NCI-H345 treated with DMSO at 0.1 percent for 48 hours (cell line): ENCODE data around the gene CYP4F22.
"Not testable (repeated sequence)": the region's sequence is repeated elsewhere in the genome, so short reads cannot be mapped to it uniquely, and the experiment has no call there.

Source experiments
- DNase-seq: peaks from one replicate; lab custom pipeline; 2025; ENCODE audit not compliant: unreplicated experiment; lab: John Stamatoyannopoulos, UW

Gene CYP4F22

DNA sequence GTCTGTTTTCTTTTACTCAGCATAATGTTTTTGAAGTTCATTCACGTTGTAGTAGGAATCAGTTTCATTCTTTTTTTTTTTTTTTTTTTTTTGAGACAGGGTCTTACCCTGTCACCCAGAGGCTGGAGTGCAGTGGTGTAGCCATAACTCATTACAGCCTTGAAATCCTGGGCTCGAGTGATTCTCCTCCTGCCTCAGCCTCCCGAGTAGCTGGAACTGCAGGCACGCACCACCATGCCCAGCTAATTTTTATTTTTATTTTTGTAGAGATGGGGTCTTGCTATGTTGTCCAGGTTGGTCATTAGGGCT is 25.2 kb downstream of the CYP4F22 start:
- DNase-seq, result not testable (repeated sequence)

DNA sequence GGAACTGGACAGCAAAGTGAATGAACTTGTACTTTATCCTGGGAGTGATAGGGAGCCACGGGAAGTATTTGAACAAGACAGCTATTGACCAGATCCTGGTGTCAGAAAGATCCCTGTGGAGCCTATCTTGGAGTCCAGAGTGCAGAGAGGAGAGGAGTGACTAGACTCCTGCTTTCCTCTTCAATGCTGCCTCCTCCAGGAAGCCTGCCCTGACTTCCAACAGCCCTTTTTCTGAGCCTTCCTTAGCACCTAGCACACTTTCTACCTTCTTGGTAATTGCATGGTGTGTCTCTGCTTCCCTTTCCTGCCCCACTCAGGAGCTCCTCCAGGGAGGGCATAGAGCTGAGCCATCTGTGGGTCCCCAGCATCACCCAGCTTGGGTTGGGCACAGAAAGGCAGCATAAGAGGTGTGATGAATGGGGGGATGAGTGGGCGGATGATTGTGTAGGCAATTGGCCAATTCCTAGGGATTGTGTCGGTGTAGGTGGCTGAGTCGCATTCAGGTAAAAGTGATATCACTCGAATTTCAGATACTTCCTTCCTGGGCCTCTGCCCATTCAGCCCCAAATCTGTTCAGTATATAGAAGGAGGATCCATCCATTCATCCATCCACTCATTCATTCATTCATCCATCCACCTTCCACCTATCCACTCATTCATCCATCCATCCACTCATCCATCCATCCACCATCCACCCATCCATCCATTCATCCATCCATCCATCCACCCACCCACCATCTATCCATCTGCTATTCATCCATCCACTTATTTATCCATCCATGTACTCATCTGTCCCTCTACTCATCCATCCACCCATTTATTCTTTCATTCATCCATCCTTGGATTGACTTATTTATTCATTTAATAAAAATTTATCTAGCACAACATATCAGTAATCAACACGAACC is 26.9 kb downstream of the CYP4F22 start:
- no peak for DNase-seq

DNA sequence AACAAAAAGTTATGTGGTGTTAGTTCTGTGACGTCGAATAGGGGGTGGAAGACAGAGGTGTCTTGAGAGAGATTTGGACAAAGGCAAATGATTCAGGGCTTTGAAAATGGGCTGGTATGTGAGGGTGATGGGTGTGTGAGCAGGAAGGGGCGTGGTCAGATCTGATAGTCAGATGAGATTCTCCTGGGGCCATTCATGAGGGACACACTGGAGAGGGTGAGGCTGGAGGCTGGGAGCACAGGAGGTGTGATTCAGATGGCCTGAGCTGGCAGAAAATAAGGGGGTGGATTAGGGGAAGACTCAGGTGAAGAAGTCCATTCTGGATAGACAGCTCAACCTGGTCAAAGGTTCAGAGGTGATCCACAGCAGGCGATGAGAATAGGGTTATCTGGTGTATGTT is 28.0 kb downstream of the CYP4F22 start:
- DNase-seq, result no peak

DNA sequence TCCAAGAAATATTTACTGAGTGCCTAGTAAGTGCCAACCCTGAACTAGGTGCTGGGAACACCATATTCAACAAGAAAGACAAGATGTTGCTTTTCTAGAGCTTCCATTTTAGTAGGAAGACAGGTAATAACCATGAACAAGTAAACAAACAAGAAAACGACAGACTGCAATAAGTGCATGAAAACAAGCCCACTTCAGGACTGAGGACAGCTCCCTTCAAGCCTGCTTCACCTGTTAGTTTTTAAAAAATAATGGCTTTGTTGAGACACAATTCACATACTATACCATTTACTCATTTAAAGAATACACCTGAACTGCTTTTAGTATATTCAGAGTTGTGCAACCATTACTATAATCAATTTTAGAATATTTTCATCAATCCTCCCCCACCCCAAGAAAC is 30.4 kb downstream of the CYP4F22 start:
- DNase-seq, result no peak

DNA sequence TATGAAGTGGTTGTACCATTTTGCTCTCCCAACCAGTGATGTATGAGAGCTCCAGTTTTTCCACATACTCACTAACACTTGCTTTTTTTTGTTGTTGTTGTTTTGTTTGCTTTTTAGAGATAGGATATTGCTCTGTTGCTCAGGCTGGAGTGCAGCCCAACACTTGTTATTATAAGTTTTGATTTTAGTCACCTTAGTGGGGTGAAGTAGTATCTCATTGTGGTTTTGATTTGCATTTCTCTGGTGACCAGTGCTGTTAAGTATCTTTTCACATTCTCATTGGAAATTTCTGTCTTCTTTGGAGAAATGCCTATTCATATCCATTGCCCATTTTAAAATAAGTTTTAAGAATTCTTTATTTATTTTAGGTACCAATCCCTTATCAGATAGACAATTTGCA is 31.3 kb downstream of the CYP4F22 start:
- no peak for DNase-seq

DNA sequence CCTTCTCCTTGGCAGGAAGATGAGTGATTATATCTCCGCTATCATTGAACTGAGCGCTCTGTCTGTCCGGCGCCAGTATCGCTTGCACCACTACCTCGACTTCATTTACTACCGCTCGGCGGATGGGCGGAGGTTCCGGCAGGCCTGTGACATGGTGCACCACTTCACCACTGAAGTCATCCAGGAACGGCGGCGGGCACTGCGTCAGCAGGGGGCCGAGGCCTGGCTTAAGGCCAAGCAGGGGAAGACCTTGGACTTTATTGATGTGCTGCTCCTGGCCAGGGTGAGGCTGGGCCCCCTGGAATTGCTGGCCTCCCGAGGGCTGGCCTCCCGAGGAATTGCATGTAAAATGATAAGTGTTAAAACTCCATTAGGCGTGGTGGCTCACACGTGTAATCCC is 32.1 kb downstream of the CYP4F22 start:
- no peak for DNase-seq

DNA sequence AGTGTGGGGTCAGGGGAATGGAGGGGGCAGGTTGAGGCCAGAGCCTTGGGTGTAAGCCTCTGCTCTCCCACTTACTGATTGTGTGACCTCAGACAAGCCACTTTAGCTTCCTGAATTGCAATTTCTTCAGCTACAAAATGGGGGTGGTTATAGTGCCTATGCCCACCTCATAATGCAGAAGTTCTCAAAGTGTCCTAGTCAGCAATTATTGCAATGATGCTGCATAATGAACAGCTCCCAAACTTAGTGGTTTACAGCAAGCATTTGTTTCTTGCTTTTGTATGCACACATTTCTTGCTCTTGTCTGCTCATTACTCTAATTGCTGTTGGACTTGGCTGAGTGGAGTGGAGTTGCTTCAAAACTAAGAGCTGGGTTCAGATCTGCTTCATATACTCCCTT is 36.0 kb downstream of the CYP4F22 start:
- DNase-seq, result no peak

DNA sequence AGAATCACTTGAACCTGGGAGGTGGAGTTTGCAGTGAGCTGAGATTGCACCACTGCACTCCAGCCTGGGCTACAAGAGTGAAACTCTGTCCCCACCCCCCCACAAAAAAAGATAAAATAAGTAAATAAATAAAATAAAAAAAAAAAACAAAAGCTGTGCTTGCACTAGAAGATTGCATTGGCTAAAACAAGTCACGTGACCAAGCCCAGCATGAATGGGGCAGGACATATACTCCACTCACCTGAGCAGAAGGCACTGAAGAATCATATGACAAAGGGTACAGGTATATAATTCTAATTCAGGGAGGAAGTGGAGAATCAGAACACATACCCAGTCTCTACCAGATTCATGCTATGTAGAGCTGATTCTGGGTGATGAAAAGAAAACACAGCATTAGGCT is 36.6 kb downstream of the CYP4F22 start:
- no peak for DNase-seq

DNA sequence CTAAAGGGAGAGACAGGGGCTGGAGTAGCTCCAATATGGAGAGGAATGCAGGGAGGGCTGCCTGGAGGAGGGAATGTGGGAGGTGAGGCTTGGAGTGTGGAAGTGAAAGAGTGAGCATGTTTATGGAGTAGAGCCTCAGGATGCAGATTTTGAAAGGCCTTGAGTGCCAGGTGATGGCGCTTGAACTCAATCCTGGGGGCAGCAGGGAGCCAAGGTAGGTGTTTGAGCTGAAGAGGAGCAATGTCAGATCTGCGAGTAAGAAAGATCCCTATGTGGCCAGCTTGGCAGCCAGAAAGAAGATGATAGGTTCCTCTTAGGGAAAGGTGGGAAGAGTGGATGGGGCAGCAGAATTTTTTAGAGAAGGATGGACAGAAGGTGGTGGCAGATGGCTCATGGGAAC is 40.3 kb downstream of the CYP4F22 start:
- no peak for DNase-seq

DNA sequence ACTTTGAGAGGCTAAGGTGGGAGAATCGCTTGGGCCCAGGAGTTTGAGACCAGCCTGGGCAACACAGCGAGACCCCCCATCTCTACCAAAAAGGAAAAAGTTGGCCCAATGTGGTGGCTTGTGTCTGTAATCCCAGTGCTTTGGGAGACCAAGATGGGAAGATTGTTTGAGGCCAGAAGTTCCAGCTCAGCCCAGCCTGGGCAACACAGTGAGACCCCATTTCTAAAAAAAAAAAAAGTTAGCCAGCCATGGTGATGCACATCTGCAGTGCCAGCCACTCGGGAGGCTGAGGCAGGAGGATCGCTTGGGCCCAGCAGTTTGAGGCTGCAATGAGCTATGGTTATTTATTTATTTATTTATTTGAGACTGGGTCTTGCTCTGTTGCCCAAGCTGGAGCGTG is 41.3 kb downstream of the CYP4F22 start:
- DNase-seq, result no peak

DNA sequence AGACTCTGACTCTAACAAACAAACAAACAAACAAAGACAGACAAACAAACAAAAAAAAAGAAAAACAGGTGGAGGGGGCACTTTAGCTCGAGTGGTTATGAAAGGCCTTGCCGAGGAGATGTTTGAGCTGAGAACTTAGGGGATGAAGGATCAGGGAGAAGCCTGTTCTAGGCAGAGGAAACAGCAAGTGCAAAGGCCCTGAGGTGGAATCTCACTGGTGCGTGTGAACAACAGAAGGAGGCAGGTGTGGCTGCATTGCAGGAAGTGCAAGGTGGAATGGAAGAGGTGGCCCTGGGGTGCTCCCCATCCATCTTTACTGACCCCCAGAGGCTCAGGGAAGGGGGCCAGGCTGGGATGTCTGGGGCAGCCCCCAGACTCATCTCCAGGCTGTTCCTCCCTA is 41.9 kb downstream of the CYP4F22 start:
- no peak for DNase-seq

DNA sequence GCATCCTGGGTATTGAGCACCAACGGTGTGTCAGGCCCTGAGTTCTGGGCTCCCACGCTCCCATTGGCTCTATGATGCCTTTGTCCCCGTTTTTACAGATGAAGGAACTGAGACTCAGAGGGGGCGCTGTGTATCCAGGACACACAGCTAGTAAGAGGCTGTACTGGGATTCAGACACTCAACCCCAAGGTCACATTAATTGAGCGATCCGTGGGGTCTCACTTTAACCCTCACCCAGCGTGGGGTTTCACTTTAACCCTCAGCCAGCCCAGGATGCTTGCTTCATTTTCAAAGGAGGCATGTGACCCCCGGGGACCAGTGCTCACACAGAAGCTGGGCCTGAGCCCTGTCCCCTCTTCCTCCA is 42.6 kb downstream of the CYP4F22 start:
- no peak for DNase-seq

DNA sequence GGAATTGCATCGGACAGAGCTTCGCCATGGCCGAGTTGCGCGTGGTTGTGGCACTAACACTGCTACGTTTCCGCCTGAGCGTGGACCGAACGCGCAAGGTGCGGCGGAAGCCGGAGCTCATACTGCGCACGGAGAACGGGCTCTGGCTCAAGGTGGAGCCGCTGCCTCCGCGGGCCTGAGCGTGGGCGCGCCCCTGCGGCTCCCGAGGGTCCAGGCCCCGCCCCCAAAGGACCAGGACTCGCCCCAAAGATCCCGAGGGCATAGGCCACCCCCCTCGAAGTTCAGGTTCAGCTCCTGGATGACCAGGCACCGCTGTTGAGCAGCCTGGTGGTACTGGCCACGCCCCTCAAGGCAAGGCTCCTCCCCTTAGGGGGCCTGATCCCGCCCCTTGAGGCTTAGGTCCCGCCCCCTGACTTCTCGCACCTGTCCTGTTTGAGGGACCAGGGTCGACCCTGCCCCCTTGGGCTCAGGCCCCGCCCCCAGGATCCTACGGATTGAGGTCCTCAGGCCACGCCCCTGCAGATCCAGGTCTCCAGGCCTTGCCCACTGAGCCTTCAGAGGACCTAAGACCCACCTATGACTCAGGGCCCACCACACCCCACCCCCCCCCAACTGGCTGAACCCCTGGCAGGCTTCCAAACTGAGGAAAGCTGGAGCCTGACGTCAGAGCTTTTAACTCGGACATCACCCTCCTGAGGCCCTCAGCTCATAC is 43.1 kb downstream of the CYP4F22 start:
- DNase-seq, result no peak

DNA sequence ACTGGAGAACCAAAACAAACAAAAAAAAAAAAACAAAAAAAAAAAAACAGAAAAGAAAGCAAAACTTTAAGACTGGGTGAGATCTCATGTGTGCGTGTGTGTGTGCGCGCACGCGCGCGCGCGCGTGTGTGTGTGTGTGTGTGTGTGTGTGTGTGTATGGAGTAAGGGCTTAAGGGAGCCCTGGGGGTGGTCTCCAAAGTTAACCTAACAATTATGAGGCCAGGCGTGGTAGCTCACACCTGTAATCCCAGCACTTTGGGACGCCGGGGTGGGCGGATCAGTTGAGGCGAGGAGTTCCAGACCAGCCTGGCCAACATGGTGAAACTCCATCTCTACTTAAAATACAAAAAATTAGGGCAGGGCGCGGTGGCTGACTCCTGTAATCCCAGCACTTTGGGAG is 46.7 kb downstream of the CYP4F22 start:
- DNase-seq, result no peak

DNA sequence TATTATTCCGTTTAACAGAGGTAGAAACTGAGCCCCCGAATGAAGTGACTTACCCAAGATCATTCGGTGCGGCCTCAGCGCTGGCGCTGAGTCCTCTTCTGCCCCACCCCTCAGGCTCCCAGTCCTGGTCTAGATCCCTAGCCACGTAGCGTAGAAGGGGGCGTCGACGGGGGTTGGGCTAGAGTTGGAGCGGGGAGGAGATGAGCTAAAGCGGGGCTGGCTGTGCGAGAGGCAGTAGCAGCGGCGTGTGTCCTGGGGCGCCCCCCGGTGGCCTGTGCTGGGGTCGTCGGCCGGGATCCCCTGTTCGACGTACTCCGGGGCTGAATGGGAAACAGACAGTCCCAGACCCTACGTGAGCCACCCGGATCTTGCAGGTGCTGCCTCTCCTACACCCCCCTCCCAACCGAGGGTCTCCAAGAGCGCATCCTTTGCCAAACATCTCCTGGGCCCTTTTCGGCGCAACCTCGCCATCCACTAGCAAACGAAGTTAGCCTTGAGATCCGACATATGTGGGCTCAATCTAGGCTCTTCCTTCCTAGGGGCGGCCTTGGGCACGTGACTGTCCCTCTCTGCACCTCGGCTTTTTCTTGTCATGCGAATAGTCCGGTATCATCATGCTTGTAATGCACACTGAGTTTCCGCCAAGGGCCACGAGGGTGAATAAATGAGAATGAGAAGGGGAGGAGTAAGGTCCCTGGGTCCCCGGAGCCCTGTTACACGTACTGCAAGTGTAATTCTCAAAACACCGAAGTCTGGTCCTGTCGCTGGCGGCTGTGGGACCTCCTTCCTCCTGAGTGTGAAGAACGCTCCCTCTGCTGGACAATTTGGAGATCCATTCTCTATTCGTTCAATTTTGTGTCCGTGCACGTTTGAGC is 47.7 kb downstream of the CYP4F22 start:
- peak; percentile 47 for DNase-seq

DNA sequence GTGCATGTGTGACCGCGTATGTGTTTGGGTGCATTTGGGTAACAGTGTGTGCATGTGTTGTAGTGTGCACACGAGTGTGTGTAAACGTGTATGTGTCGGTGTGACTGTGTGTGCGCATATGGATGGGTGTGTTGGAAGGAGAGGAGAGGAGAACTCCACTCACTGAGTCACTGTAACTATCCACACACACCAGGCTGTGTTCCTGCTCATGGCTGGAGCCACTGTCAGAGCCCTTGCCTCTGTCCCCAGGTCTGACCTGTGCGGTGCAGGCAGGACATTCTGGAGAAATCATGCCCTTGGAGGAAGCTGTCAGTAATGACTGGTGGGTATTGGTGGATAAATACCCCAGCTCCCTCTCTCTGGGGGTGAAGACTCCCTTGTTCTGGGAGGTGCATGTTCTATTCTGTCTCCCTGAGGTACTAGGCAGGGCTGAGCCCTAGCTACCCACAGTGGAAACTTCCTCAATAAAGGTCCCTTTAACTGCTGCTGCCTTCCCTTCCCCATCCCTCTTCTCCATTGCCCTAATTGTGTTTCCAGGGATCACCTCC is 48.4 kb downstream of the CYP4F22 start:
- no peak for DNase-seq

DNA sequence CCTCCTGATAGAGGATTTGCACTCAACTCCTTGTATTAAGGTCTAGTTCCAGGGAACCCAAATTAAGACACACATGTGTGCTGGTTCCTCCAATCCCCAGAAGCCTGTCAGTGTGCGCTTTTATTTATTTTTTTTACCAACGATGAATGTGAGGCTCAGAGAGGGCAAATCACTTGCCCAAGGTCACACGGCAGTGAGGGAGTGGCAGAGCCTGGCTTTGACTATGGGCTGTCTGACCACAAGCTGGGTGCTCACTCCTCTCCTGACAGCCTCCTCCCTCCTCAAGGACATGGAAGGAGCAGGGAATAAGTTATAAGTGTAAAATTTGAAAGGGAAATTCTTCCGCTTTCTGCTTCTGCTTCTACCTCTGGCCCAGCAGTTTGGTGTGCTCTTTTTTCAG is 48.9 kb downstream of the CYP4F22 start:
- DNase-seq, result no peak

DNA sequence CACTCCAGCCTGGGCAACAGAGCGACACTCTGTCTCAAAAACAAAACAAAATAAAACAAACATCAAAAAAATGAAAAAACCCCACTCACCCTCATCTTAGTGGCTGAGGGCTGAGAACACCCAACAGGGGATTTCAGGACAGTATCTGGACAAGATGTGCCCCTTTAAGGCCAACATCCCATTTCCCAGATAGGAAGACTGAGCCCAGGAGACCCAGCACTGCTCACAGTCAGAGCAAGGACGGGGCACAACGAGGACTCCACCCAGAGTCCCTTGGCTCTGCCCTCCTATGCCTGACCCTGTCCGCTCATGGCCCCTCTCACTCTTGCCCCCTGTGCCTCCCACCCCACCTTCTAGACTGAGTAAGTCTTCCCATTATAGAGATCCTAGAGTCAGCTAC is 53.8 kb downstream of the CYP4F22 start:
- no peak for DNase-seq

DNA sequence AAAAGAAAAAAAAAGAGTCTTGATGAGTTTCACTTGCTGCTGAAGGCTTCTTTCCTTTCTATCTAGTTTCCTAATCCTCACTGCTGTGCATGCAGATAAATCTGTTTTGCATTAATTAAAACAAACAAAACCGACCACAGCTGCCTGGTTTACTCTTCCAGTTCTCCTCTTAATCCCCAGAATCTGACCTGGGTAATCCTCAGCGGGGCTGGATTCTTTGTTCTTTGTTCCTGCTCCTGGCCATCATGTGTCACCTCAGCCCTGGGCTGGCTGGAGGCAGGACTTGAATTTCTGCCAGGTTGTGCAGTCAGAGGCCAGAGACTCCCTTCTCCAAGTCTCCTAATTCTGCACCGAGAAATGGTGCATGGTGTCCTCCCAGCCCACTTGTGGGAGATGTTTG is 54.5 kb downstream of the CYP4F22 start:
- DNase-seq, result no peak

DNA sequence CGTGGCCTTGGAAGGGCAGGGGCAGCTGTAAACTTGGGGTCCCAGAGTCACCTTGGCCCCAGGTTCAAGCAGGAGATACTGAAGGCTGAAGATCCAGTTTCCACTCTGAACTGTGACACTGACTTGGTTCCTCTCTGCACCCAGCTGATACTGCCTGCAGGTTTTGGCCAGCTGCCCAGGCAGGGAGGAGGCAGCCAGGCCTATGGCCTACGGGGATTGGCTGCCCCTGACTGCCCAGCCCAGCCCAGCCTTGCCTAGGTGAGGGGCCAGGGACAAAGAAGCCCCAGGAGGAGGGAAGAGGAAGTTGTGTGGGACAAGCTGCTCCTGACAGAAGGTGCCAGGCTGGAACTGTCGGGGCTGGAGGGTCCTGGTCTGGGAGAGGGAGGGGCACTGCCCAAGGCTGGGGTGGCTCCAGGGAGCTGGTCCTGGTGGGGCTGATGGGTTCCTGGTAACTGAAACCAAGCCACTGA is 55.0 kb downstream of the CYP4F22 start:
- peak; percentile 0 for DNase-seq

DNA sequence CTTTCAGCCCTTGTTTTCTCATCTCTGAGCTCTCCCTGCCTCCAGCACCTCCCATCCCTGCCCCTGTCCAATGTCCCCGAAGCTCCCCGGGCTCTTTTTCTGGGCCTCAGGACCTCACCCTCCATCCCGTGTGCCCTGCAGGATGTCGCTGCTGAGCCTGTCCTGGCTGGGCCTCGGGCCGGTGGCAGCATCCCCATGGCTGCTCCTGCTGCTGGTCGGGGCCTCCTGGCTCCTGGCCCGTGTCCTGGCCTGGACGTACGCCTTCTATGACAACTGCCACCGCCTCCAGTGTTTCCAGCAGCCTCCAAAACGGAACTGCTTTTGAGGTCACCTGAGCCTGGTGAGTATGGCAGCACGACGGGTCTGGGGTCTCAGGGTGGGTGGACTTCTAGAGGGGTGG is 55.6 kb downstream of the CYP4F22 start:
- no peak for DNase-seq
